ENCODE results near the gene ZNF219. TPM values are rescaled to one million over a fixed set of nuclear protein-coding genes. Genes with fewer than 3 reads are reported as not detected.

The ZNF219 gene
- total RNA-seq, 1 donor from 2014 or later = 1.6 TPM

GRCh38 chr14:21100931-21101330, 2.5 kb upstream of the ZNF219 start, which contains the start of gene TMEM253:
TSS of gene TMEM253 (plus strand) at chr14:21101066. CDS start at chr14:21101344, 278 bp downstream.
- H3K4me3 Mint-ChIP-seq = no peak within 1 kb of the TSS
- no peak for ATAC-seq (ENCODE audit: low read depth)
- intact Hi-C loops (cut with micrococcal nuclease) = loop anchor here (5.0 to 10.0 kb wide), 4 partner anchors 164 to 646 kb away; partner anchors contain the start of genes APEX1, HNRNPC, OSGEP and RNASE6

GRCh38 chr14:21099596-21099985, 1.1 kb upstream of the ZNF219 start:
- no peak for ATAC-seq (ENCODE audit: low read depth)
- H3K4me3 Mint-ChIP-seq = peak overlapping the region; percentile 76
- TF ChIP-seq CTCF (IDR thresholded peaks at IDR 0.05) = no peak
- intact Hi-C loops (cut with micrococcal nuclease) = no loop called here
- peaks cover 12% of the 10 kb centered on the region for H3K27me3 Mint-ChIP-seq
- no peak for DNase-seq
- ChIA-PET CTCF (interaction anchor here (1.2 to 14.7 kb wide), 2 partner anchors 28 to 84 kb away, joined by 3 to 257 read pairs; no protein-coding TSS in a partner anchor), POLR2A (no interaction called here)
- H3K27ac Mint-ChIP-seq = no peak overlapping the region
- no peaks in the 10 kb centered on the region for H3K36me3 Mint-ChIP-seq (ENCODE audit: low read depth)
- H3K4me1 Mint-ChIP-seq = peaks cover 19% of the 10 kb centered on the region
- H3K9me3 Mint-ChIP-seq = no peaks in the 10 kb centered on the region

More at GRCh38 chr14:21100931-21101330, 2.5 kb upstream of the ZNF219 start, which contains the start of gene TMEM253:
- Mint-ChIP-seq H3K4me1 (peaks cover 21% of the 10 kb centered on the region), H3K9me3 (no peaks in the 10 kb centered on the region), H3K36me3 (ENCODE audit: low read depth) (no peaks in the 10 kb centered on the region), H3K27me3 (peaks cover 12% of the 10 kb centered on the region), H3K27ac (peak within 1 kb of the TSS; percentile 27)
- no peak for TF ChIP-seq CTCF (IDR thresholded peaks at IDR 0.05)
- CTCF ChIA-PET = interaction anchor here (0.9 to 14.7 kb wide), 7 partner anchors 9 to 85 kb away, joined by 3 to 257 read pairs (median 6); partner anchors contain the start of gene ARHGEF40
- POLR2A ChIA-PET = interaction anchor here (0.9 to 1.6 kb wide), 3 partner anchors 30 to 420 kb away, joined by 4 to 5 read pairs (median 4); no protein-coding TSS in a partner anchor
- DNase-seq = no peak

GRCh38 chr14:21098892-21099595, 589 bp upstream of the ZNF219 start:
- no peaks in the 10 kb centered on the region for H3K9me3 Mint-ChIP-seq
- H3K27me3 Mint-ChIP-seq = peaks cover 12% of the 10 kb centered on the region
- H3K4me1 Mint-ChIP-seq = peaks cover 16% of the 10 kb centered on the region
- ChIA-PET CTCF (interaction anchor here (1.2 to 14.7 kb wide), 2 partner anchors 28 to 83 kb away, joined by 3 to 257 read pairs; no protein-coding TSS in a partner anchor), POLR2A (no interaction called here)
- H3K27ac Mint-ChIP-seq = no peak overlapping the region
- H3K36me3 Mint-ChIP-seq (ENCODE audit: low read depth) = no peaks in the 10 kb centered on the region
- TF ChIP-seq CTCF (IDR thresholded peaks at IDR 0.05) = no peak
- peak overlapping the region; percentile 76 for H3K4me3 Mint-ChIP-seq
- intact Hi-C loops (cut with micrococcal nuclease) = no loop called here
- ATAC-seq (ENCODE audit: low read depth) (no peak), DNase-seq (no peak)

- H3K36me3 Mint-ChIP-seq (ENCODE audit: low read depth) = no peaks in the 10 kb centered on the region
- peaks cover 15% of the 10 kb centered on the region for H3K4me1 Mint-ChIP-seq
- H3K9me3 Mint-ChIP-seq = no peaks in the 10 kb centered on the region
- no peak for TF ChIP-seq CTCF (IDR thresholded peaks at IDR 0.05)
- no peak overlapping the region for H3K27ac Mint-ChIP-seq
- ATAC-seq (ENCODE audit: low read depth) (no peak), DNase-seq (no peak)
- POLR2A ChIA-PET = interaction anchor here (0.6 to 1.6 kb wide), 5 partner anchors 26 to 413 kb away, joined by 3 to 5 read pairs (median 4); partner anchors contain the start of gene ARHGEF40
- intact Hi-C loops (cut with micrococcal nuclease) = no loop called here
- CTCF ChIA-PET = interaction anchor here (1.8 to 7.4 kb wide), 3 partner anchors 27 to 83 kb away, joined by 6 to 142 read pairs (median 30); partner anchors contain the start of gene ARHGEF40
- peaks cover 12% of the 10 kb centered on the region for H3K27me3 Mint-ChIP-seq
- H3K4me3 Mint-ChIP-seq = peak overlapping the region; percentile 71
These were observed 799 bp downstream of the ZNF219 start for GRCh38 chr14:21097636-21098075.
